Measurements from ENCODE around the gene TENM4. TPM values are rescaled to one million over a fixed set of nuclear protein-coding genes. Genes with fewer than 3 reads are reported as not detected.

The TENM4 gene
- total and polyA plus RNA-seq, 2 of the 13 experiments (the other 11 are each of a cell fraction or from before 2014, with no cell fraction given): not detected

- Histone ChIP-seq H3K4me1 (ENCODE audit: insufficient read depth, low read length) (no peaks in the 10 kb centered on the region), H3K9me3 (ENCODE audit: low read length) (no peaks in the 10 kb centered on the region), H3K36me3 (replicated peaks in 1 of 2; ENCODE audit: control insufficient read depth in 1 of 2, insufficient read depth in 2 of 2, low read length in 2 of 2) (no peaks in the 10 kb centered on the region), H2AFZ (ENCODE audit: low read length) (no peak overlapping the region), H4K20me1 (ENCODE audit: insufficient read depth, low read length) (no peaks in the 10 kb centered on the region), H3K27ac (ENCODE audit: extremely low read length, insufficient read depth, low read length) (no peak overlapping the region), H3K79me2 (ENCODE audit: insufficient read depth, low read length) (no peaks in the 10 kb centered on the region), H3K9ac (ENCODE audit: insufficient read depth, low read depth, low read length) (no peak overlapping the region), H3K4me3 (replicated peaks in 1 of 3; ENCODE audit: insufficient read depth in 1 of 3, low read depth in 2 of 3, low read length in 3 of 3) (no peak overlapping the region), H3K27me3 (ENCODE audit: control insufficient read depth in 1 of 2, insufficient read depth in 2 of 2, low read length in 2 of 2) (peaks cover 2 to 19% of the 10 kb centered on the region in 2 experiments; a peak in 3 of 5 replicates), H3K4me2 (ENCODE audit: low read depth, low read length) (no peak overlapping the region)
- in situ Hi-C loops (cut with HindIII; ENCODE audit: extremely low pct_ligation_motif_present, low pct_unique_long_range_greater_than_20kb): no loop called here
- intact Hi-C loops (cut with micrococcal nuclease; ENCODE audit: unreplicated experiment): no loop called here
- ChIA-PET POLR2A (no interaction called here), CTCF (ENCODE audit: low intra/inter-chr PET ratio, low total read pairs) (no interaction called here)
- ATAC-seq (peak; percentile 39; the same call in 1 of the 3 replicates), FAIRE-seq (no peak), DNase-seq (ENCODE audit: low spot score) (no peak)
- WGBS (ENCODE audit: low lambda C conversion rate): 14% methylated on average over 10 of the region's 11 CpGs
- no TSS peak for BruUV-seq (replicated peaks)
- TF ChIP-seq ZNF569 (CRISPR knock-in tag; IDR thresholded peaks at IDR 0.05; ENCODE audit: borderline replicate concordance) (no peak), ZFP36 (IDR thresholded peaks at IDR 0.05; ENCODE audit: borderline replicate concordance, low read depth, low read length, partially characterized antibody) (no peak), ZNF720 (CRISPR knock-in tag; IDR thresholded peaks at IDR 0.05) (no peak), ZNF101 (CRISPR knock-in tag; IDR thresholded peaks at IDR 0.05; ENCODE audit: borderline replicate concordance, low read depth) (no peak), CC2D1A (CRISPR knock-in tag; IDR thresholded peaks at IDR 0.05) (no peak), ZBTB49 (CRISPR knock-in tag; IDR thresholded peaks at IDR 0.05; ENCODE audit: borderline replicate concordance) (no peak), ZFAT (CRISPR knock-in tag; conservative IDR thresholded peaks at IDR 0.05) (no peak), REXO4 (CRISPR knock-in tag; IDR thresholded peaks at IDR 0.05; ENCODE audit: borderline replicate concordance) (no peak), HIVEP1 (CRISPR knock-in tag; IDR thresholded peaks at IDR 0.05) (no peak), ZNF674 (CRISPR knock-in tag; IDR thresholded peaks at IDR 0.05; ENCODE audit: low read depth) (no peak), ZNF382 (CRISPR knock-in tag; IDR thresholded peaks at IDR 0.05; ENCODE audit: borderline replicate concordance) (no peak), ZNF773 (CRISPR knock-in tag; IDR thresholded peaks at IDR 0.05; ENCODE audit: borderline replicate concordance) (no peak), SAP130 (CRISPR knock-in tag; IDR thresholded peaks at IDR 0.05; ENCODE audit: low read depth) (no peak)
- TF ChIP-seq, protein P1, sequence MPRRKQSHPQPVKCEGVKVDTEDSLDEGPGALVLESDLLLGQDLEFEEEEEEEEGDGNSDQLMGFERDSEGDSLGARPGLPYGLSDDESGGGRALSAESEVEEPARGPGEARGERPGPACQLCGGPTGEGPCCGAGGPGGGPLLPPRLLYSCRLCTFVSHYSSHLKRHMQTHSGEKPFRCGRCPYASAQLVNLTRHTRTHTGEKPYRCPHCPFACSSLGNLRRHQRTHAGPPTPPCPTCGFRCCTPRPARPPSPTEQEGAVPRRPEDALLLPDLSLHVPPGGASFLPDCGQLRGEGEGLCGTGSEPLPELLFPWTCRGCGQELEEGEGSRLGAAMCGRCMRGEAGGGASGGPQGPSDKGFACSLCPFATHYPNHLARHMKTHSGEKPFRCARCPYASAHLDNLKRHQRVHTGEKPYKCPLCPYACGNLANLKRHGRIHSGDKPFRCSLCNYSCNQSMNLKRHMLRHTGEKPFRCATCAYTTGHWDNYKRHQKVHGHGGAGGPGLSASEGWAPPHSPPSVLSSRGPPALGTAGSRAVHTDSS (CRISPR knock-in tag; conservative IDR thresholded peaks at IDR 0.05): no peak
- TF ChIP-seq, protein P2, sequence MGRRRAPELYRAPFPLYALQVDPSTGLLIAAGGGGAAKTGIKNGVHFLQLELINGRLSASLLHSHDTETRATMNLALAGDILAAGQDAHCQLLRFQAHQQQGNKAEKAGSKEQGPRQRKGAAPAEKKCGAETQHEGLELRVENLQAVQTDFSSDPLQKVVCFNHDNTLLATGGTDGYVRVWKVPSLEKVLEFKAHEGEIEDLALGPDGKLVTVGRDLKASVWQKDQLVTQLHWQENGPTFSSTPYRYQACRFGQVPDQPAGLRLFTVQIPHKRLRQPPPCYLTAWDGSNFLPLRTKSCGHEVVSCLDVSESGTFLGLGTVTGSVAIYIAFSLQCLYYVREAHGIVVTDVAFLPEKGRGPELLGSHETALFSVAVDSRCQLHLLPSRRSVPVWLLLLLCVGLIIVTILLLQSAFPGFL (CRISPR knock-in tag; IDR thresholded peaks at IDR 0.05): no peak
Observed at GRCh38 chr11:78659326-78660270, 781.2 kb downstream of the TENM4 start.

Data from HepG2 (cell line).